HG03342 (cell line): ENCODE measurements around the gene LCE1E.

ENCODE experiments used
- ATAC-seq: cut with Tn5 transposase; IDR thresholded peaks from one replicate; pipeline ENCODE4 v1.9.1; 2021; ENCODE audit warnings: mild to moderate bottlenecking, moderate library complexity; ENCODE audit not compliant: unreplicated experiment

LCE1E gene

GRCh38 chr1:152786077-152786476 is at the start of gene LCE1E:
Gene LCE1E, plus strand, starts transcription at chr1:152786257. Its CDS starts 1,043 bp downstream, at chr1:152787300.
- no peak for ATAC-seq

DNA sequence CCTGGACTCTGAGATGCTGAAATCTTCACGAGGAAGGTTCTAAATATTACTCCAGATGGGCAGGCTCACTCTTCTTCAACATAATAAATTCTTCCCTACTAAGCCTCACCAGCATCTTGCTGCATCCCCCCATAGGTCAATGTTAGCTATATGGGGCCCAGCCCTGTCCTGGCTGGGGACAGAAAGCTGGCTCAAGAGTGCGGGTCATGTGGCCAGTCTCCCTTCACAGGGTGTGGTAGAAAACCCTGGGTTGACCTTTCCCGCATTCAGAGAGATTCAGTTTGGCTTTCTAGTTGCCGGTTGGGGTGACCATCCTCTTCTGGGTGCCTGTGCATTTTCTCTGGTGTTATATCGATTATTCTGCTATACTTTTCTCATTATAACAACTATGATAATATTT is 48.1 kb upstream of the LCE1E start:
- no peak for ATAC-seq

- no peak for ATAC-seq
Measured at GRCh38 chr1:152739841-152740240, 46.2 kb upstream of the LCE1E start.

- no peak for ATAC-seq
Measured at GRCh38 chr1:152741656-152742055, 44.4 kb upstream of the LCE1E start.

DNA sequence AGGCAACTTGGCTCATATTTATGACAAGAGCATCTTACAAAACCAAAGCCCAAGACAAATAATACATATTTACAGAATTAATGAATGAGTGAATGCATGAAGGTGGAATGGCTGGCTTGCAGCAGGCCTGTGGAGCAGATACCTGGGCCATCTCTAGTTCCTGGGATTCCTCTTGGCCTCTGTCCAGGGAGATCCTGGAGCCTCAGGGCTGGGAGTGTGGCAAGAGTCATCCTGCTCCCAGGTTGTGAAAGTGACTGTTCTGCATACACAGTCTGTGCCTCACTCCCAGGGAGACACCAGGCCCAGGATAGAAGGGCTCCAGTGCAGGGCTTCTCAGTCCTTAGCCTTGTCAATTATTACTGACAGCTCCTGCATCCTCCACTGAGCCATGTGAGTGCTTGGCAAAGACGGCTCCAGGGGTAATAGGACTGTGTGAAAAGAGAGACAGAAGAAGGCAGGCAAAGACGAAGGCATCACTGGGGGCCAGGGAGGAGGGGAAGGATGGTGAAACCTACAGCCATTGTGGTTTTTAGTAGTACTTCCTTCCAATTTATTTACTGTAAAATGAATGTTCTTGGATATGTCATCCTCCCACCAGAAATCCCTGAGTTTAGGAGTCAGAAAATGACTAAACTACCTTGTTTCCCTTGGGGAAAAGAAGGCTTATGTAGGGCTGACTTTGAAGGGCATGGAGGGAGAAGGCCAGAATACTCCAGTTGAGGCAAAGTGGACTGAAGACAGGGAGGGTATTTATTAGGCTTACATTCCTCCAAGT is 42.5 kb upstream of the LCE1E start:
- ATAC-seq: no peak

DNA sequence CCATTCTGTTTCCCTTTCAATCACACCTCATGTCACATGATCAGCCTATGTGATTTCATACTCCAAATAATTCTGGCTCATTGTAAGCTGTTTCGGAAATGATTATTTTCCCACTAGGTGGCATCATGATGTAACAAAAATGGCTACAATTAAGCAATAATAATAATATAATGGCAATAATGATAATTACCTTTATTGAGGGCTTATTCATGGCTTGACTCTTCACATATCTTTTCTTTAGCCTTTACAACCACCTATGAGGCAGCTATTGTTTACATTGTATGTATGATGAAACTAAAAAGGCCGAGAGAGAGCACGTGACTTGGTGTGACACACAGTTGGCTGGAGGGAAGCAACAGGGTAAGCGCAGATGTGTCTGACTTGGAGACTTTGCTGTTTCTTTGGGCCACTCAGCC is 40.8 kb upstream of the LCE1E start:
- no peak for ATAC-seq

DNA sequence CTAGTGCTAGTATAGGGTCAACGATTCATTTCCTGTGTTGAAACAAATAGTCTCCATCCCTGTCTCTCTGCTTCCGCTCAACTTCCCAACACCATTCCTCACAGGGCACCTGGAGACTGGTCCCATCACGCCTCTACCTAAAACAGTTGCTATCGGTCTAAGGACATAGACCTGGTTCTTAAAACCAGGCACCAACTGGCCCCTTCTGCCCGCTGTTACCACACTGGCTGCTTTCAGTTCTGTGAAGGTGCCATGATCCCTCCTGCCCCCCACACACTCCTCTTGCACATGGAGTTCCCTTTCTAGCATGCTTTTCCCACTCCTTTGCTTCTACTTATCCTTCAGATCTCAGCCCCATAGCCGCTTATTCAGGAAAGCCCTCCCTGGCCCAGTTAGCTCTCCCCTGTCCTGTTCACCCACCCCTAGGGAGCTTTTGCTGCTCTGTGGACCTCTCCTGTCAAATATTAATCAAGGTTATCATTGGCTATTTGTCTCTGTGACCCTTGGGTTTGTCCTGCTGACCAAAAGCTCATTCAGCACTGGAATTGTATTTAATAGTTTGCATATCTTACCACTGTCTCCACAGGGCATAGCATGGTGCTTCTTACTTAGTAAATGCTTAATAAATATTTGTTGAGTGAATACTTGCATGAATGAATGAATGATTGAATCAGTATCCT is 40.2 kb upstream of the LCE1E start:
- ATAC-seq: no peak

GRCh38 chr1:152747831-152748230 is 38.2 kb upstream of the LCE1E start:
- ATAC-seq: no peak

GRCh38 chr1:152752225-152752624 is 33.8 kb upstream of the LCE1E start:
- ATAC-seq: no peak

DNA sequence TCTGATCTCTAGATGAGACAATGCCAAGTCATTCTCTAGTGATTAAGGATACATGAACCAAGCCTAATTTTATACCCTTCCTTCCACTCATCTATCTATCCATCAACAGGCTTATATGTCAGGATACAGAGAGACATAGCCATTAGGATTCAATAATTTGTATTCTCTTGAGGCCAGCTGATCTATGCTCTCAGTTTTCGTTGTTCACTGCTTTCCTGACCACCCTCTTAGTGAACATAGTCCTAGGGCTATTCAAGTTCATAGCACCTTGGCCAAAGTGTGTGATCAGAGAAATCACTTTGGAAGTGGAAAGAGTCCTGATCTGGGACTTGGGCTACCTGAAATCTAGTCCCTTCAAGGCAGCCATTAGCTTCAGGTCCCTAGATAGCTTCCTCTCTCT is 32.5 kb upstream of the LCE1E start:
- ATAC-seq: no peak

DNA sequence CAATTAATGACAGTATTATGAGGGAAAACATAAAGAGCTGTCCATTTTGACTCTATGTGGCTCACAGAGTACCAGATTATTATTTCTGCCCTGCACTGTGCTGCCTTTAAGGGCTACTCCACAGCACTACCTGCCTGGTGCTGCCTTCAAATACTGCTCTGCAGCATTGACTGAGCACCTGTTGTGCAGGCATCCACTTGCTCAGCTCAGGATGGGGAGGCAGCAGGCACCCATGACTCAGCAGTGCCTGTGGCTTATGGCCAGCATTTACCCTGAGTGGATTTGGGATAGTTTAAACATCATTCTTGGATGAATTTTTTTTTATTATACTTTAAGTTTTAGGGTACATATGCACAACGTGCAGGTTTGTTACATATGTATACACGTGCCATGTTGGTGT is 29.2 kb upstream of the LCE1E start:
- no peak for ATAC-seq

- no peak for ATAC-seq
Measured at GRCh38 chr1:152757747-152758146, 28.3 kb upstream of the LCE1E start, which contains the start of gene KPRP. Gene KPRP, plus strand, starts transcription at chr1:152758025. Its CDS starts 1,564 bp downstream, at chr1:152759589.

GRCh38 chr1:152758636-152759035 is 27.4 kb upstream of the LCE1E start:
- no peak for ATAC-seq

DNA sequence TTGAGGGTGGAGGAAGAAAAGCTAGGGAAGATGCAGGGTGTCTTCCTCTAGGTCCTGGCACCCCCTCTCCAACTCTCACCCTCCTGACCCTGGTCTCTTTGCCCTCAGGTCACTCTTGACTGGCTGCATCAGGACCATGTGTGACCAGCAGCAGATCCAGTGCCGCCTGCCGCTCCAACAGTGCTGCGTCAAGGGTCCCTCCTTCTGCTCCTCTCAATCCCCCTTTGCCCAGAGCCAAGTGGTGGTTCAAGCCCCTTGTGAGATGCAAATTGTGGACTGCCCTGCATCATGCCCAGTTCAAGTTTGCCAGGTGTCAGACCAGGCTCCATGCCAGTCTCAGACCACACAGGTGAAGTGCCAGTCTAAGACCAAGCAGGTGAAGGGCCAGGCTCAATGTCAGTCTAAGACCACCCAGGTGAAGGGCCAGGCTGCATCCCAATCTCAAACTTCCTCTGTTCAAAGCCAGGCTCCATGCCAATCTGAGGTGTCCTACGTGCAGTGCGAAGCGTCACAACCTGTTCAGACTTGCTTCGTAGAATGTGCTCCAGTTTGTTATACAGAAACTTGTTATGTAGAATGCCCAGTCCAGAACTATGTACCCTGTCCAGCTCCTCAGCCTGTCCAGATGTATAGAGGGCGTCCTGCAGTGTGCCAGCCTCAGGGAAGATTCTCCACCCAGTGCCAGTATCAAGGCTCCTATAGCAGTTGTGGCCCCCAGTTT is 26.4 kb upstream of the LCE1E start:
- no peak for ATAC-seq

DNA sequence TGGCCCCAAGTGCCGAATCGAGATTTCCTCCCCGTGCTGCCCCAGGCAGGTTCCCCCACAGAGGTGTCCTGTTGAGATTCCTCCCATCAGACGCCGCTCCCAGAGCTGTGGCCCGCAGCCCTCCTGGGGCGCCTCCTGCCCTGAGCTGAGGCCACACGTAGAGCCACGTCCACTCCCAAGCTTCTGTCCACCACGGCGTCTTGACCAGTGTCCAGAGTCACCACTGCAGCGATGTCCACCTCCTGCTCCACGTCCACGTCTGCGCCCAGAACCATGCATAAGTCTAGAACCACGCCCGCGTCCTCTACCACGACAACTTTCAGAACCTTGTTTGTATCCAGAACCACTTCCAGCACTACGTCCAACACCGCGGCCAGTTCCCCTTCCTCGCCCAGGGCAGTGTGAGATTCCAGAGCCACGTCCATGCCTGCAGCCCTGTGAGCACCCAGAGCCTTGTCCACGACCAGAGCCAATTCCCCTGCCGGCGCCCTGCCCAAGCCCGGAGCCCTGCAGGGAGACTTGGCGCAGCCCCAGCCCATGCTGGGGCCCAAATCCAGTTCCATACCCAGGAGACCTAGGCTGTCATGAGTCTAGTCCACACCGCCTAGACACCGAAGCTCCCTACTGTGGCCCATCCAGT is 25.4 kb upstream of the LCE1E start:
- no peak for ATAC-seq

DNA sequence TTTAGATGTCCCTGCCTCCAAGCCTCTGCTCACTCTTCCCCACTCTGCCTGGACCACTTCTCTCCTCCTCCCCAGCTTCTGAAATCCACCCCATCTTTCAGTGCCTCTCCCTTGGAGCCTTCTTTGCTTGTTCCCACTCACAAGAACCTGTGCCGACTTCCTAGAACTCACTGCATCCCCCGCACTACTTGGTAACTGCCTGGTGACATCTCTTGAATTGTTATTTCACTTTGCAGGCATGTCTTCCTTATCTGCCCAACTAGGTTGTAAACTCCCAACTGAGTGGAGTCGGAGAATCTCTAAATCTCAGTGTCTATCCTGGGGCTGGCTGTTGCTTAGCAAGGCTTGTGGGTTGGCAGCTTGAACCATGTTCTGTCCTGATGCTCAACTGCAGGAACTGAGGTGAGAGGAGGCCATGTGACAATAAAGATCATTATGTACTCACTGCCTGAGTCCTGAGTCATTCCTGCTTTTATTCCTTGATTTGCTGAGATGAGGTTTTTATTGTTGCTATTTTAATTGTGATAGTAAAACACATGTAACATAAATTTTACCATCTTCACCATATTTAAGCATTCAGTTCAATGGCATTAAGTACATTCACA is 24.3 kb upstream of the LCE1E start:
- ATAC-seq: no peak

- no peak for ATAC-seq
Measured at GRCh38 chr1:152768847-152769533, 17.1 kb upstream of the LCE1E start.

- ATAC-seq: no peak
Measured at GRCh38 chr1:152770411-152770810, 15.6 kb upstream of the LCE1E start.

DNA sequence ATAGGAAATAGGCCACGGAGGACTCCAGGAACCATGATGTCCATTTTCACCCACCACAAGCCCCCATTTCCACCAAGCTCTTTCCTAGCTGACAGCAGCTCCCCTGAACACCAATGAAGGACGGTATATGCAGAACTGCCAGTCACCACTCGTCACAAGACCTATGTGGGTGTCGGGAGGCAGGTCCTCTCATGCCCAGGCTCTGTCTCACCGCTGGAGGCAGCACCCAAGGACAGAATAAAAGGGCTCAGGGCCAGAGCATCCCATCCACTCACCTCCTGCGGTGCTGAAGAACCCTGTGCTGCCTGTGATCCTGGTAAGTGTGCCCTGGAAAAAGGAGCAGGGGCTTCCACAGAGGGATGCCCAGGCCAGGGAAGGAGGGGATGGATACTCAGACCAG is 11.2 kb upstream of the LCE1E start, which contains the start of gene LCE1F:
Gene LCE1F, plus strand, starts transcription at position 266 of the 400 bp plus-strand sequence. CDS start 1,232 bp downstream, outside the sequence.
- no peak for ATAC-seq

- no peak for ATAC-seq
Measured at GRCh38 chr1:152776361-152776760, 9.7 kb upstream of the LCE1E start.
